Measurements from ENCODE around the gene OBSCN. TPM values are rescaled to one million over a fixed set of nuclear protein-coding genes. Genes with fewer than 3 reads are reported as not detected.

The OBSCN gene
- total RNA-seq, 6 experiments from 2014 or later: 0.27 to 1.8 (median 0.53) TPM

GRCh38 chr1:228236744-228237143, 28.9 kb downstream of the OBSCN start:
- peaks cover 47% of the 10 kb centered on the region for H3K9me3 Mint-ChIP-seq
- peak; percentile 67 for TF ChIP-seq CTCF (IDR thresholded peaks at IDR 0.05)
- DNase-seq: peak; percentile 40
- H3K27ac Mint-ChIP-seq: no peak overlapping the region
- H3K4me3 Mint-ChIP-seq: no peak overlapping the region
- H3K27me3 Mint-ChIP-seq (ENCODE audit: insufficient read depth): no peaks in the 10 kb centered on the region; the same call in 1 of the 2 replicates
- H3K4me1 Mint-ChIP-seq (ENCODE audit: low read depth): no peaks in the 10 kb centered on the region
- H3K36me3 Mint-ChIP-seq (ENCODE audit: low read depth): peaks cover 18% of the 10 kb centered on the region

- H3K27ac Mint-ChIP-seq: no peak overlapping the region
- no peaks in the 10 kb centered on the region; the same call in 1 of the 2 replicates for H3K27me3 Mint-ChIP-seq (ENCODE audit: insufficient read depth)
- peaks cover 25% of the 10 kb centered on the region for H3K36me3 Mint-ChIP-seq (ENCODE audit: low read depth)
- H3K4me3 Mint-ChIP-seq: no peak overlapping the region
- no peaks in the 10 kb centered on the region for H3K4me1 Mint-ChIP-seq (ENCODE audit: low read depth)
- peaks cover 56% of the 10 kb centered on the region for H3K9me3 Mint-ChIP-seq
- no peak for TF ChIP-seq CTCF (IDR thresholded peaks at IDR 0.05)
- DNase-seq: no peak
These were observed 30.2 kb downstream of the OBSCN start for GRCh38 chr1:228238007-228238406.

GRCh38 chr1:228238461-228238860, 30.6 kb downstream of the OBSCN start:
- H3K27ac Mint-ChIP-seq: no peak overlapping the region
- H3K4me1 Mint-ChIP-seq (ENCODE audit: low read depth): no peaks in the 10 kb centered on the region
- H3K27me3 Mint-ChIP-seq (ENCODE audit: insufficient read depth): no peaks in the 10 kb centered on the region; the same call in 1 of the 2 replicates
- peaks cover 58% of the 10 kb centered on the region for H3K9me3 Mint-ChIP-seq
- no peak for DNase-seq
- no peak for TF ChIP-seq CTCF (IDR thresholded peaks at IDR 0.05)
- H3K36me3 Mint-ChIP-seq (ENCODE audit: low read depth): peaks cover 28% of the 10 kb centered on the region
- no peak overlapping the region for H3K4me3 Mint-ChIP-seq

GRCh38 chr1:228240411-228241240, 32.8 kb downstream of the OBSCN start:
- no peak for DNase-seq
- peaks cover 49% of the 10 kb centered on the region for H3K36me3 Mint-ChIP-seq (ENCODE audit: low read depth)
- no peaks in the 10 kb centered on the region for H3K4me1 Mint-ChIP-seq (ENCODE audit: low read depth)
- peaks cover 80% of the 10 kb centered on the region for H3K9me3 Mint-ChIP-seq
- H3K27me3 Mint-ChIP-seq (ENCODE audit: insufficient read depth): no peaks in the 10 kb centered on the region; the same call in none of the 2 replicates
- no peak overlapping the region for H3K27ac Mint-ChIP-seq
- no peak for TF ChIP-seq CTCF (IDR thresholded peaks at IDR 0.05)
- no peak overlapping the region for H3K4me3 Mint-ChIP-seq

- no peak for DNase-seq
- Mint-ChIP-seq H3K9me3 (peaks cover 83% of the 10 kb centered on the region), H3K27me3 (ENCODE audit: insufficient read depth) (no peaks in the 10 kb centered on the region; the same call in none of the 2 replicates), H3K27ac (no peak overlapping the region), H3K4me1 (ENCODE audit: low read depth) (no peaks in the 10 kb centered on the region), H3K4me3 (no peak overlapping the region), H3K36me3 (ENCODE audit: low read depth) (peaks cover 56% of the 10 kb centered on the region)
- TF ChIP-seq CTCF (IDR thresholded peaks at IDR 0.05): no peak
These were observed 33.4 kb downstream of the OBSCN start for GRCh38 chr1:228241259-228241658.
